Activated T-cell treated with anti-CD3 and anti-CD28 coated beads, Interleukin-2, amount 50 U/mL, for 48 hours (primary cell): Measurements from ENCODE around the gene KCNK17.
A peak's percentile ranks its signal among the peaks of the same experiment; 100 is the strongest.

Source experiments
- DNase-seq, 2 experiments: peaks; one replicate each; pipeline ENCODE4 v3.0.0-alpha.2; 2020

The KCNK17 gene

GRCh38 chr6:39335780-39336545 is 21.7 kb upstream of the KCNK17 start:
- no peak for DNase-seq

- no peak for DNase-seq
These were observed 19.6 kb upstream of the KCNK17 start for GRCh38 chr6:39333644-39334438.

GRCh38 chr6:39330476-39330875 is 16.3 kb upstream of the KCNK17 start:
- no peak for DNase-seq

GRCh38 chr6:39330057-39330456 is 15.8 kb upstream of the KCNK17 start:
- no peak for DNase-seq

GRCh38 chr6:39328066-39328465 is 13.8 kb upstream of the KCNK17 start:
- DNase-seq = no peak

GRCh38 chr6:39327507-39327906 is 13.3 kb upstream of the KCNK17 start:
- no peak for DNase-seq

GRCh38 chr6:39322306-39322850 is 8.2 kb upstream of the KCNK17 start, which contains the start of gene KCNK16:
KCNK16 (minus strand) TSS chr6:39322702; CDS start chr6:39322540, 162 bp downstream.
- no peak for DNase-seq

GRCh38 chr6:39321761-39322160 is 7.5 kb upstream of the KCNK17 start:
- DNase-seq = no peak

GRCh38 chr6:39320363-39320984 is 6.3 kb upstream of the KCNK17 start:
- no peak for DNase-seq

GRCh38 chr6:39319621-39320362 is 5.6 kb upstream of the KCNK17 start:
- no peak for DNase-seq

- DNase-seq = no peak
These were observed 3.0 kb upstream of the KCNK17 start for GRCh38 chr6:39317256-39317655.

GRCh38 chr6:39313526-39314272 is 520 bp downstream of the KCNK17 start:
- peak in 1 of 2 experiments; percentile 27 for DNase-seq

- DNase-seq = peak in 1 of 2 experiments; percentile 20
These were observed 1.2 kb downstream of the KCNK17 start for GRCh38 chr6:39312912-39313525.

GRCh38 chr6:39310542-39310941 is 3.7 kb downstream of the KCNK17 start:
- DNase-seq = no peak

GRCh38 chr6:39309942-39310531 is 4.2 kb downstream of the KCNK17 start:
- DNase-seq = peak; percentile 80 to 81

- no peak for DNase-seq
These were observed 6.8 kb downstream of the KCNK17 start for GRCh38 chr6:39307462-39307861.

GRCh38 chr6:39304951-39305350 is 9.3 kb downstream of the KCNK17 start:
- DNase-seq = no peak

- no peak for DNase-seq
These were observed 10.6 kb downstream of the KCNK17 start for GRCh38 chr6:39303425-39304153.

- DNase-seq = peak; percentile 93 to 94
These were observed 11.4 kb downstream of the KCNK17 start for GRCh38 chr6:39302669-39303424.
